BE2C (cell line): ENCODE results near the gene XPO1.
"Not testable (repeated sequence)": the region's sequence is repeated elsewhere in the genome, so short reads cannot be mapped to it uniquely, and the experiment has no call there.

Experiments used
- DNase-seq: peaks from one replicate; pipeline ENCODE4 v3.0.0-alpha.2; 2020
- H3K27me3 ChIP-seq: fragments of 250-450 bp; sonication (Bioruptor Pico); 2 replicates; pipeline ENCODE4 v1.5.1; 2020; ENCODE audit warnings: mild to moderate bottlenecking
- H3K36me3 ChIP-seq: fragments of 250-450 bp; sonication (Bioruptor Pico); 2 replicates; pipeline ENCODE4 v1.5.1; 2020; ENCODE audit warnings: mild to moderate bottlenecking
- H3K4me1 ChIP-seq: fragments of 250-450 bp; sonication (Bioruptor Pico); 2 replicates; pipeline ENCODE4 v1.5.1; 2020
- H3K4me3 ChIP-seq: 2 replicates; pipeline ENCODE4 v1.5.1; 2011; ENCODE audit warnings: low read depth, low read length
- H3K9me3 ChIP-seq: fragments of 250-450 bp; sonication (Bioruptor Pico); 2 replicates; pipeline ENCODE4 v1.5.1; 2020
- TF ChIP-seq, protein P1 (sequence below): IDR thresholded peaks from 2 replicates; pipeline ENCODE4 v1.5.1; 2012; ENCODE audit warnings: mild to moderate bottlenecking, low read depth, low read length

Gene XPO1

DNA sequence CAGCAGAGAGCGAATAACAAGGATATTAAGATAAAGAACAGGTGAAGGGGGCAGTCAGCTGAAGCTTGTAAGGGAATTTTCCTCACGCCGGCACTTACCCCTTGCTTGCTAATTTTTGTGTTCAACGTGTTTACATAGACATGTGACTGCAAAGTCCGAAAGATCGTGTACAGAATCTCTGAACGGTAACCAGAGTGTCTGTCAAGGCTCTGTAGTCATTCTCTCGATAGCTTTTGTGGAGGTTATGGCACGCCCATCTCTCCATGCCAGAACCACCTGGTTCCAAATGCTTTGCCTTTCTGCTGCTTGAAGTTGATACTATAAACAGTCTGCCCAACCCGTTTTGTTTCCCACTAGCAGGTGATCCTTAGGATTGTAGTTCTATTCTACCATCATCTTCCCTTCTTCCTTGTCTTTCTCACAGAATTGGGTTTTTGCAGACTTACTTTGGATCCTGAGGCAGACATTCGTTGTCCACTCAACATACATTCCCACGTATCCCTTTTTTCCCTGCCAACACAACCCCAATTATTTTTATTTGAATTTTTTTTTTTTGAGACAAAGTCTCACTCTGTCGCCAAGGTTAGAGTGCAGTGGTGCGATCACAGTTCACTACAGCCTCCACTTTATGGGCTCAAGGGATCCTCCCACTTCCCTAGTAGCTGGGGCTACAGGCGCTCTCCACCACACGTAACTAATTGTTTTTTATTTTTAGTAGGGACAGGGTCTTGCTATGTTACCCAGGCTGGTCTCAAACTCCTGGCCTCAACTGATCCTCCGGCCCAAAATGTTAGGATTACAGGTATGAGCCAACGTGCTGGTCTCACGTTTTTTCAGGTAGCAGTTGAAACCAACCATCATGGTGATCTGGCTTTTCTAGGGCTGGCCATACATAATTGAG is 66.0 kb downstream of the XPO1 start:
- Histone ChIP-seq H3K4me3 (peak overlapping the region; percentile 80), H3K4me1 (no peaks in the 10 kb centered on the region), H3K27me3 (no peaks in the 10 kb centered on the region), H3K9me3 (no peaks in the 10 kb centered on the region), H3K36me3 (no peaks in the 10 kb centered on the region)
- DNase-seq = no peak
- TF ChIP-seq, protein P1, sequence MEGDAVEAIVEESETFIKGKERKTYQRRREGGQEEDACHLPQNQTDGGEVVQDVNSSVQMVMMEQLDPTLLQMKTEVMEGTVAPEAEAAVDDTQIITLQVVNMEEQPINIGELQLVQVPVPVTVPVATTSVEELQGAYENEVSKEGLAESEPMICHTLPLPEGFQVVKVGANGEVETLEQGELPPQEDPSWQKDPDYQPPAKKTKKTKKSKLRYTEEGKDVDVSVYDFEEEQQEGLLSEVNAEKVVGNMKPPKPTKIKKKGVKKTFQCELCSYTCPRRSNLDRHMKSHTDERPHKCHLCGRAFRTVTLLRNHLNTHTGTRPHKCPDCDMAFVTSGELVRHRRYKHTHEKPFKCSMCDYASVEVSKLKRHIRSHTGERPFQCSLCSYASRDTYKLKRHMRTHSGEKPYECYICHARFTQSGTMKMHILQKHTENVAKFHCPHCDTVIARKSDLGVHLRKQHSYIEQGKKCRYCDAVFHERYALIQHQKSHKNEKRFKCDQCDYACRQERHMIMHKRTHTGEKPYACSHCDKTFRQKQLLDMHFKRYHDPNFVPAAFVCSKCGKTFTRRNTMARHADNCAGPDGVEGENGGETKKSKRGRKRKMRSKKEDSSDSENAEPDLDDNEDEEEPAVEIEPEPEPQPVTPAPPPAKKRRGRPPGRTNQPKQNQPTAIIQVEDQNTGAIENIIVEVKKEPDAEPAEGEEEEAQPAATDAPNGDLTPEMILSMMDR = no peak

DNA sequence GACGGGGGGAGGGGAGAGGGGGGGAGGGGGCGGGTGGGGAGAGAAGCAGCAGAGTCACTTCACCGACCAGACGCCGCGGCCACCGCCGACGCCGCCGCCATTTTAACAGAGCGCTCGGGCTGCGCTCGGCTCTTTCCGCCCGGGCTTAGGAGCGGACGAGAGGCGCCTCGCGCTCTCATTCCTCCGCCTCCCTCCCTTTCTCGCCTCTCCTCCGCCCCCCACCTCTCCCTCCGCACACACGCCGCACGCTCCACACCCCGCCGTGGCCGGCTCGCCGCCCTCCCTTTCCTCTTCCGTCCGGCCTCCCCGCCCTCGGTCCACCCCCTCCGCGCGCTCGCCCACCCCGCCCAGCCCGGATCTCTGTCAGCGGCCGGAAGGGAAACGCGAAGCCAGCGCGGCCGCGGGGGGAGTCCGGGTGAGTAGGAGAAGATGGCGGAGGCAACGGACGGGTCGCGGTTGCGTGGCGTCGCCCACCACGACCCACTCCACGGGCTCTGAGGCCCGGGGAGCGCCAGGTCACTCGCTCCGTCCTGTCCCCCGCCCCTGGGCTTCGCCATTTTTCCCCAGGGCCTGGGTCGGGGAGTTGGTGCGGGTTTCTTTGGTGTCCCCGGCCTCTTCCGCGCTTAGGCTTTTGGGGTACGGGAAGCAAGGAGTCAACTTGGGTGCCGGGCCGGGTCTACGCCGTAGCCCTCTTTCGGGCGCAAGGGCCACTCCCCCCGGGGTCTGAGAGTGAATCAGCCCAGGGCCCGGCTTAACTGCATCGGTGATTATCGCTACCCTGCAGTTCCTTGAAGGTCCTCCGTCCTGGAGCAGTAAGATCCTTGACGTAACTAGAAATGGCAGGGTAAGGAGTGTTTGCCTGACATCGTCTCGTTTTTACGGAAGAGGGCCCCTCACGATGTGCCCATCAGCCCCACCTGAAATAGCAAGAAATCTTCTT is 66.9 kb downstream of the XPO1 start, which contains the start of gene USP34:
Gene USP34, minus strand, starts transcription at position 123 of the 940 bp plus-strand sequence. CDS start 395 bp downstream, outside the sequence.
- Histone ChIP-seq H3K36me3 (no peaks in the 10 kb centered on the region), H3K4me3 (peak within 1 kb of the TSS; percentile 80), H3K27me3 (no peaks in the 10 kb centered on the region), H3K9me3 (no peaks in the 10 kb centered on the region), H3K4me1 (no peaks in the 10 kb centered on the region)
- DNase-seq = peak; percentile 89
- TF ChIP-seq, protein P1 = no peak

DNA sequence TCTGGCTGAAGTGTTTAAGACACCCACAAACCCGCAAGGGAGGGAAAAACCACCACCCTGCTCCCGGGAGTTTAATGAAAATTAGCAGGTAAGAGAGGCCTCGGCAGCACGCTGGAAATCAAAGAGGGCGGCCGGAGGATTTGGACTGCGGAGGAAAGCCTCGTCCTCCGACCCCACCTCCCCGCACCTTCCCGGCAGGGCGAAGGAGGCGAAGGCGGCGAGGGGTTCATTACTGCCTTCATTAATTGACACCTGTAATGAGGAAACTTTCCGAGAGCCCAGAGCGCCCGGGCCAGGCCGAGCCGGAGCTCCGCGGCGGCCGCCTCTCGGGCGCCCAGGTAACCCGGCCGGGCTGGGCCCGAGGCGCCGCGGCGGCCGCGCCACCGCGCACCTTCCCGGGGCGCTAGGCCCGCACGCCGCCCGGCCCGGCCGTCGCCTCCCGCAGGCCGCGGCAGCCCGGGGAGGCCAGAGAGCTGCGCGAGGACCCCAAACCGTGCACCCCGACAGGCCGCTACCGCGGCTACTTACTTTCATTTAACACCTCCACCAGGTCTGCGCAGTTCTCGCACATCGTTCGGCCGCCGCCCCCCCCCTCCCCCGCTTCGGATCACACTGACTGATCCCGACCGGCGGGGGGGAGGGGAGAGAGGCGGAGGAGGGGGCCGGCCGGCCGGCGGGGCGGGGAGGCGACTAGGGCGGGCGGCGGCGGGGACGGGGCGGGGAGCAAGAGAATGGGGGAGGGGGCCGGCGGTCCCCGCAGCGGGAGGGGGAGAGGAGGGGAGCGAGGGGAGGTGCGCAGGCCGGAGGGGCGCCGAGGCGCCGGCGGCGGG is 67.8 kb downstream of the XPO1 start:
- no peaks in the 10 kb centered on the region for H3K9me3 ChIP-seq
- no peaks in the 10 kb centered on the region for H3K36me3 ChIP-seq
- no peaks in the 10 kb centered on the region for H3K4me1 ChIP-seq
- peak; percentile 84 for DNase-seq
- H3K27me3 ChIP-seq = no peaks in the 10 kb centered on the region
- TF ChIP-seq, protein P1 = no peak
- peak overlapping the region; percentile 76 for H3K4me3 ChIP-seq

DNA sequence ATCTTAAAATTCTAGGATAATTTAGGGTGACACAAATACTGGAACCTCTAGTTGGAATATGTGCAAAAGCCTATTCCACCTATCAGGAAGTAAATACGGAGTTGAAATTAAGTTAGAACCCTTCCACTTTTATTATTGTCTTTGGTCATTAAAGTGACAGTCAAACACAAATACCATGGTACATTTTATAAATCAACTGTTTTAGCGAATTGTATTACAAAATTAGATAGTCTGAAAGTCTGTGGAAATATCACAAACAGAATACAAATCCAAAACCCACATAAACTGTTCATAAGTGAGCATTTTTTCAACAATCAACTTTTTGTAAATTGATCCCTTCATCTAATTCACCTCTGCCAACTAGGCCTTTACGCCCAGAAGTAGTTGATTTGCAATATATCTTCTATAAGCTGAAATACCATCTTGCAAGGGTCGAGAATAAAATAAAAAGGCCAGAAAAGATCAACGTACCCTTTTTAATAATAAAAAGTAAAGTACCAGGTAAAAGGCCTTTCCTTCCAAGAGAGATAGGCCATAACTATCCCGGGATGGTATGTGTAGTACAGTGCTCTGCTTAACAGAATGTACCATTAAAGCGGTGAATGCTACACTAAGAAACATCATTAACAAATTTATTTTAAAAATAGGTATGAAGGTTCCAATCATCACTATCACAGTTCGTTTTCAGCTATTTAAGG is 68.6 kb downstream of the XPO1 start:
- DNase-seq = no peak
- H3K36me3 ChIP-seq = no peaks in the 10 kb centered on the region
- H3K4me1 ChIP-seq = no peaks in the 10 kb centered on the region
- no peaks in the 10 kb centered on the region for H3K27me3 ChIP-seq
- H3K9me3 ChIP-seq = no peaks in the 10 kb centered on the region
- TF ChIP-seq, protein P1 = no peak
- peak overlapping the region; percentile 76 for H3K4me3 ChIP-seq

DNA sequence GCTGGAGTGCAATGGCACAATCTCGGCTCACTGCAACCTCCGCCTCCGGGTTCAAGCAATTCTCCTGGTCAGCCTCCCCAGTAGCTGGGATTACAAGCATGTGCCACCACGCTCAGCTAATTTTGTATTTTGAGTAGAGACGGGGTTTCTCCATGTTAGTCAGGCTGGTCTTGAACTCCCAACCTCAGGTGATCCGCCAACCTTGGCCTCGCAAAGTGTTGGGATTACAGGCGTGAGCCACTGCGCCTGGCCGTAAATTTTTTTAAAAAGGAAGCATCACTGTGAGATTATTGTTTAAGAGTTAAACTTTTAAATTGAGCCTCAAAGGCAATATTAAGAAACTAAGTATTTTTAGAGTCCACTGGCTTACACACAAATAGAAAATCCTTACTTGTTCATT is 69.9 kb downstream of the XPO1 start:
- not testable (repeated sequence) for H3K9me3 ChIP-seq, H3K4me1 ChIP-seq, DNase-seq, H3K36me3 ChIP-seq, H3K4me3 ChIP-seq, H3K27me3 ChIP-seq
